Fibroblast of villous mesenchyme (primary cell): ENCODE measurements around the gene CAMK2A. TPM values are rescaled to one million over a fixed set of nuclear protein-coding genes. Genes with fewer than 3 reads are reported as not detected.
A peak's percentile ranks its signal among the peaks of the same experiment; 100 is the strongest.

Source experiments
- DNase-seq: peaks from one replicate; pipeline ENCODE4 v3.0.0-alpha.2; 2010; ENCODE audit warnings: low read depth
- H3K4me3 ChIP-seq: 2 replicates; pipeline ENCODE4 v1.5.1; 2011; ENCODE audit warnings: low read depth, mild to moderate bottlenecking, low read length
- CTCF ChIP-seq: IDR thresholded peaks from 2 replicates; pipeline ENCODE4 v1.5.1; 2012; ENCODE audit warnings: low read depth, mild to moderate bottlenecking, low read length; ENCODE audit not compliant: insufficient read depth
- total RNA-seq: library from RNA; depleted of rRNA; stranded (reverse); fragments of >200 nt; gene quantifications from 2 replicates; pipeline ENCODE4 v1.2.3, GENCODE V29; 2012

CAMK2A gene
- total RNA-seq, 1 donor: 1.3 TPM

DNA sequence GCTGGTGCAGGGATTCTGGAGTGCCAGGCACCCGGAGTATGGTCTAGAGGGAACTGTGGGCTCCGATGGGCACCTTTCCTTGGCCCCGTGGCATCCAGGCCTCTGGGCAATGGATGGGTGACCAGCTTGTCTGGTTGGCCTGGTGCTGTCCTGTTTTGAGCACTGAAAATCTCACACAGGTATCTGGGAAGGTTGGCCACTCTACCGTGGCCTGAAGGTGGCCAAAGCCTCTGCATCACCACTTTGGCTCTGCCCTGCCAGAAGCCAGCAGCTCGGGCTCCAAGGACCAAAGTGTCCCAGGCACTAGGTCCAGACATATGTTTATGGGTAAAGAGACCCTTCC is 70.9 kb downstream of the CAMK2A start:
- no peak for TF ChIP-seq CTCF
- no peak overlapping the region for H3K4me3 ChIP-seq
- DNase-seq: no peak

- TF ChIP-seq CTCF: peak; percentile 86
- H3K4me3 ChIP-seq: no peak overlapping the region
- DNase-seq: peak; percentile 87
Observed at GRCh38 chr5:150217873-150218692, 71.5 kb downstream of the CAMK2A start.

- DNase-seq: no peak
Observed at GRCh38 chr5:150217038-150217437, 72.5 kb downstream of the CAMK2A start.

DNA sequence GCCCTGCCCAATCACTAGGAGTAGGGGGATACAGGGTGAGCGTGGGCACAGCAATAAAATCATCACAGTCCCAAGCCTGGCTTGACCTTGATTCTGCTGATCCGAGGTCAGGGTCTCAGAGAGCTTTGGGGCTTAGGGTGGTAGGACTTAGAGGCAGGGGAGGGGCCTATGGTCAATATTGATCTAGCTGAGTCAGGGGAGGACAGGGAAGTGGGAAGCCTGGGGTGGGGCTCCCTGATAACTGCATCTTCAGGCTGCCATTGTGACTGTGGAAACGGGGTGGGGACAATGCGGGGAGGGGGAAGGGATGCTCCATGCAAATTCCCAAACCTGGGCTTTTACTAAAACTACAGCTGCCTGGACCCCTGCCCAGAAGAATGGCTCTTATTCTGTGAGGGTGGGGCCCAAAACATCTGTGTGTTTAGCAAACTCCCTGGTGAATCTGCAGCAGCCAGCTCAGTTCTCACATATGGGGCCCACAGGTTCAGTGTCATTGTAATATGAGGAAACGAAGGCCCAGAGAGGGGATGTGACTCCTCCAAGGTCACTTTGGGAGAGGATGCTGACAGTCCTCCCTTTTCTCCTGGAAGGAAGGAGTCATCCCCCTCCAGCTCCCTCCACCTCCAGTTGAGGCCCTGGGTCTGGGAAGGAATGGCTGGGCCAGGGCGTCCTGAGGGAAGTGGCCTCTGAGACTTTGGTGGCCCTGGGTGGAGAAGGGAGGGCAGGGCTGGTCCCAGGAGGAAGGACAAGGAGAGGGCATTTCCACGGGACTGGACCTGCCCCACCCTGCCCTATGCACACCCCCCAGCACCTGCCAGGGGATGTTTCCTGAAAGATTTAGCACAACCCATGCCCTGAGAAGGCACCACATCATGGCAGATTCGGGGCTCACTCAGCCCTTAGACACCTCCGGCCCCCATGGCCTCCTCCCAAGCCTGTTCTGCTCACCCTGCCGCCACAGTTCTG is 73.3 kb downstream of the CAMK2A start:
- no peak overlapping the region for H3K4me3 ChIP-seq
- no peak for DNase-seq
- TF ChIP-seq CTCF: no peak

More at GRCh38 chr5:150217038-150217437, 72.5 kb downstream of the CAMK2A start:
- no peak overlapping the region for H3K4me3 ChIP-seq
- TF ChIP-seq CTCF: no peak

DNA sequence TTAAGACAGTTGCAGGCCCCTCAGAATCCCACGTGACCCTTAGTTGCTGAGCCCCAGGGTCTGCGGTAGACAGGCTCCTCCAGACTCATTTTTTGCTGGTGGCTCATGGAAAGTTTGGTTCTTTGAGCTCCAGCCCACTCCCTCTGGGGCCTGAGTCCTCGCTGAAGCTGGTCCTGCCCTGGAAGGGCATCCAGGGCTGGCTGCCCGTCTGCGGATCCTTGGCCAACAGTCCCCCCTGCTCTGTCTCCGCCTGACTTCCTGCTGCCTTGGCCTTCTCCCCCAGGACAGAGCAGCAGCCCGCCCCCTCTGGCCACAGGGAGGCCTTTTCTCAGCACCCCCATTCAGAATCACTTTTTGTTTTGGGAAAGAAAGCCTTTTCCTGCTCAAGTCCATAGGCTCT is 75.3 kb downstream of the CAMK2A start:
- peak; percentile 63 for DNase-seq
- no peak overlapping the region for H3K4me3 ChIP-seq
- TF ChIP-seq CTCF: peak; percentile 31

DNA sequence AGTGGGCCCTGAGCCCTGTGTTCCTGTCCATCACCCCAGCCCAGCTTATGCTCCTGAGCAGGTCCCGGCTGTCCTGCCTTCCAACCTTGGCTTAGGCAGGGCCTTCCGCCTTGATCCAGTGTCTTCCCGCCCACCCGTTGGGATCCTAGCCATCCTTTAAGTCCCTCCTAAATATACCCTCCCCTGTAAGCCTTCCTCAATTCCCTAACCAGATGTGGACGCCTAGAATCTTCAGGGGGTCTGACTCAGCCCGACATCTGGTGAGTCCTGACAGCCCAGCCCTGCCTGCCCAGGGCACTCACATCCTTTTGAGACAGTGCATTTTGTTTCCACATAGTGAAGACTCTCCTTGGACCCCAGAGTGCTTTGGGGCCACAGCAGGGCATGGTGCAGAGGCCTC is 76.0 kb downstream of the CAMK2A start:
- no peak overlapping the region for H3K4me3 ChIP-seq
- peak; percentile 59 for DNase-seq
- no peak for TF ChIP-seq CTCF
